C1 segment of cervical spinal cord (tissue), 14 donors: ENCODE data around the gene TPH2.
A peak's percentile ranks its signal among the peaks of the same experiment; 100 is the strongest.

Experiments
- DNase-seq, 14 donors: peaks; one replicate each; lab custom pipeline; 2025; lab: John Stamatoyannopoulos, UW

The TPH2 gene

GRCh38 chr12:71958993-71959578 is 20.4 kb downstream of the TPH2 start:
- no peak for DNase-seq

DNA sequence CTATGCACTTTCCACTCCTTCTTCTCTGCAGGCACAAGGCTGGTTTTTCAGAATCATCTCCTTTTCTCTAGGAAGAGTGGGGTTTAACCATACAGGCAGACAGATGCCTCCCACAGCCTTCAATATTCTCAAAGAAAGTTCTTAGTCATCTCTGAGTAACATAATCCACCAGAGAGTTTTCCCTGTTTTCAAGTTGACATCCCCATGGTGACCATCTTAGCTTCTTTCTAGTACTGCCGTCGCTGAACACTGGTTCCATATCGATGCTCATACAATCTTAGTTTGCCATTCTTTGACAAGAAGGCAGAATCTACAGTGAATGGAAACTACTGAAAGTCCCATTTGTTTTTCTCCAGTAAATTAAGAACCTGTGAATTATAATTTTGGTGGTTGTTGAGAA is 28.6 kb downstream of the TPH2 start:
- DNase-seq: no peak

GRCh38 chr12:71969330-71969729 is 30.7 kb downstream of the TPH2 start:
- DNase-seq: no peak

DNA sequence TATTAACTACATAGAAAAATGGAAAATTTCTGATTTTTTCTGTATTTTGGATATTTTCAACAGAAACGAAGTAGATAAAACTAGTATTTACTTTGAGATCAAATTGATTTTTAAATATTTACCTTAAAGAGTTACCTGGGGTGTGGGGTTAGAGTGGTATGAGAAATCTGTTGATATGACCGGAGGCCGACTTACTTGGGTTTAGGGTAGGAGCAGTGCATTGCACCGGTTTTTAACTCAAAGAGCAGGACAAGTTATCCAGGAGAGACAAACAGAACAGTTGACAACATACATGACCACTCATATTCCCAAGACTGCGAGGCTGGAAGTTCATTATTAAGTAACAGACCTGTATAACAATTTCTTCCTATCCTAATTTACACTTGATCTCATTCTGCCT is 31.4 kb downstream of the TPH2 start:
- no peak for DNase-seq

- no peak for DNase-seq
These were observed 33.9 kb downstream of the TPH2 start for GRCh38 chr12:71972441-71973074.

DNA sequence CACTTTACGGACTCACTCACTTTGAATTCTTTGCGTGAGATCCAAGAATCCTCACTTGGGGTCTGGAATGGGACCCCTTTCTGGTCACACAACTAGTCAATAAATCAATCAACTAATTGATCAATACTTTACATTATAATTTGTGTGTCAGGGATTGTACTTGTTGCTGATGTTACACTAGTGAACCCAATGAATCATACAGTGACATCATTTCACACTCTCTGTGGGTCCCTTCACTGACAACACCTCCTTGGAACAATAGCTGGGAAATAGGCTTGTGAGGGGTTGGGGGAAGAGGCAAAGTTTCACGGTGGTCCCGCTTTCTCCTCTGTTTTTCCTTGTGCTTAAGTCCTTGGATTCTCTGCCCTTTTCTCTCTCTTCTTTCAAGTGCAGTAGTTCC is 35.0 kb downstream of the TPH2 start:
- DNase-seq: no peak

DNA sequence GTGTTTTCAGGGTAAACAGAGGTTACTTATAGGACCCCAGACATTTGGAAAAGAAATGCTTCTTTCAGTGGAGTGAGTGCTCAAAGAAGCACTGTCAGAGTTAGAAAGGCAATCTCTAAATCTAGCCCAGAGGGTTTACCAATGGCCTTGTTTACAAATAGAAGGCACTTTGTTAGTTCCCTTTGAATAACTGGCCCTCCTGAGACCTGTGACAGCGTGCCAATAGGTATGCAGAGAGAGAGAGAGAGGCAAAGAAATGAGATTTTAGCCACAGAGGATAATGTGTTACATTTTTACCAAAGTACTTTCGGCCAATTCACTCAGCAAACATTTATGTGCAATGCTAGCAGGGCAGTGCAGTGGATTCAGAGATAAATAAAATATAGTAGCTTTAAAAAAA is 41.9 kb downstream of the TPH2 start:
- no peak for DNase-seq

- DNase-seq: no peak
These were observed 42.5 kb downstream of the TPH2 start for GRCh38 chr12:71981149-71981548.

- DNase-seq: no peak
These were observed 56.1 kb downstream of the TPH2 start for GRCh38 chr12:71994715-71995114.

GRCh38 chr12:71999795-72000194 is 61.1 kb downstream of the TPH2 start:
- no peak for DNase-seq

GRCh38 chr12:72000969-72001648 is 62.5 kb downstream of the TPH2 start:
- no peak for DNase-seq

GRCh38 chr12:72006766-72007165 is 68.1 kb downstream of the TPH2 start:
- no peak for DNase-seq

- no peak for DNase-seq
These were observed 71.7 kb downstream of the TPH2 start for GRCh38 chr12:72010356-72010755.

DNA sequence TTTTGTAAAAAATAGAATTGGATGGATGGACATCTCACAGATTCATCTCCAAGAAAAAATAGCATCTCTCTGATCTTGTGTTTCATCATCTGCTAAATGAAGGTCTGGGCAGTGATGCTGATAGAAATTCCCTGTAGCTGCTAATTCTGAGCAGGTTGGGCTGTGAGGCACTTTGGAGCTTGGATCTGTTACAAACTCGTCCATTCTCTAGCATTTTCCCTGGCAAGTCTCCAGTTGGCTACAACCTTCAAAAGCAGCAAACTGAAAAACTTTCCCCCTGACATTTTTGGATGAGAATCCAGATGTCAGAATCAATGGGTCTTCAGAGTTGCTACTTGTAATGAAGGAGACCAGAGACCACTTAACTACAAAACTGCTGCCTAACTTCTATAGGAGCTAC is 72.7 kb downstream of the TPH2 start:
- DNase-seq: no peak

GRCh38 chr12:72012874-72013273 is 74.2 kb downstream of the TPH2 start:
- no peak for DNase-seq

DNA sequence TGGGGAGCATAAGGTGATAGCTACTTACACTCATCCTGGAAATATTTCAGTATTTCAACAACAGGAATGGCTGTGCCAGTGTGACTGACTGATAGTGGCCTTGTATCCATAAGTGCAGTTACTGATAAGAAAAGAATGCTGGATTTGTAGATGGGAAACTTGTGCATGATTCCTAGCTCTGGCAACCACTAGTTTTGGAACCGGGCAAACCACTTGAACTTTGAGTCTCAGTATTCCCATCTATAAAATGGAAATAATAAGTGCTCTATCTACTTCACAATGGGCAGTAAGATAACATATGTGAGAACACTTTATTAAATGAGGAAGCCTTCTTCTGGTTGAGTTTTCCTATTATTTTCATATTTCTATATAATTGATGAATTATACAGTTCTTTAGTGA is 77.2 kb downstream of the TPH2 start:
- DNase-seq: no peak

DNA sequence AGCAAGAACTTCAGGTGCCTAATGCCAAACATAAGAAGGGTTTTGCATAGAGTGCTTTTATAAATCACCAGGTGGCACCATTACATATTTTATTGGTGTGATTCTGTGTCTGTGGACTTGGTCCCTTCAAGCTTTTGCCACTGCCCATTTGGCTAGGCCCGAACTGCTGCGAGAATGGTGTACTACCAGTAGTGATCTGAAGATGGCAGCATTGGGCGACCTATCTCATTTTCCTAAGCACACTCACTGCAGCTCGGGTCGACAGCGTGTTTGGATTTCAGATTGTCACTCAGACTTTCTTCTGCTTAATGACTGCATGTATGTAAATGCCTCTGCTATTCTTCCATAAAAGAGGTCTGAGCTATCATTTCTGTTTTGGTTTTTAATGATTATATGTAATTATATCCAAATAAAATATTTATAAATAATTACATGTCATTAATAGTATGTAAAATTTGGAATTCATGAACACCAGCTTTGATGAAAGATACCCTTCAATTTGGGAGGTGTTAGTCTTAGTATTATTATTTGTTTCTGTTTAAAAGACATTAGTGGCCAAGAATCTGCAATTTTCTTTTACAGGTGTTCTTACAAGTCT is 78.5 kb downstream of the TPH2 start:
- peak in 12 of 14 donors; percentile 21 to 90 (median 50) for DNase-seq

GRCh38 chr12:72018036-72018435 is 79.4 kb downstream of the TPH2 start:
- peak in 1 of 14 donors; percentile 91 for DNase-seq

GRCh38 chr12:72024613-72025012 is 86.0 kb downstream of the TPH2 start:
- peak in 1 of 14 donors; percentile 3 for DNase-seq

DNA sequence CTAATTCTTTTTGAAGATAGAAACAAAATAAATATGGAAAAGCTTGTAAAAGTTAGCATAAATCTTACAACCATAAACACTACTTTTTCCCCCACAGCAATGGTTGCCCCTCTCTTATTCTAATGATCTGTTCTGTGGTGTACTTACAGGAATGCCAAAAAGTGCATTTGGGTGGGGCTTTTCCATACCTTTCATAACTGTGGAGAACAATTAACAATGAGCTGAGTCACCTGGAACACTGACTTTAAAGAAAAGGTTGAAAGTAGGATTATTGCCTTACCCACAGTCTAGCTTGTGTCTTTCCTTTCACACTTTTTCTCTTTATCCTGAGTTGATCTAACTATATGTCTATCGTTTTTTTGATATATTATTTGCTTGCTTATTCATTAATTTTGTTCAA is 86.9 kb downstream of the TPH2 start:
- no peak for DNase-seq

- DNase-seq: no peak
These were observed 90.3 kb downstream of the TPH2 start for GRCh38 chr12:72028966-72029365.

- DNase-seq: no peak
These were observed 91.6 kb downstream of the TPH2 start for GRCh38 chr12:72030277-72030676.

DNA sequence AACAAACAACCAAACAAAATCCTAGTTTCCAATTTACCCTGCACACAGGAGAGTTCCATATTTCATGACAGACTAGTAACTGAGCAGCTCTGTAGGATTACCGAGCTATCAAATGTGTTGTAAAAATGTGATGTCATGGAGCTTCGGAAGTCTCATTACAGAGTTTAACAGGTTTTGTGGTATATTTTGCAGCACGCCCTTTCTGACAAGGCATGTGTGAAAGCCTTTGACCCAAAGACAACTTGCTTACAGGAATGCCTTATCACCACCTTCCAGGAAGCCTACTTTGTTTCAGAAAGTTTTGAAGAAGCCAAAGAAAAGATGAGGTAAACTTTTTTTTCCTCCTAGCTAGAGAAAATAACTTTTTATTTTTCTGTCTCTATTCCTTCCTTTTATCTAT is 92.4 kb downstream of the TPH2 start:
- DNase-seq: no peak
